Stimulated activated CD4-positive, alpha-beta T cell treated with anti-CD3 and anti-CD28 coated beads, Interleukin-15, amount 100 ng/mL, for 48 hours (primary cell): Measurements from ENCODE around the gene TMEM202.
"Not testable (repeated sequence)": the region's sequence is repeated elsewhere in the genome, so short reads cannot be mapped to it uniquely, and the experiment has no call there.

Source experiments
- DNase-seq, 2 donors: peaks; one replicate each; pipeline ENCODE4 v3.0.0-alpha.2; 2020; ENCODE audit warnings: low read depth in 2 of 2

Gene TMEM202

GRCh38 chr15:72402726-72403125 is 4.6 kb downstream of the TMEM202 start:
- no peak for DNase-seq

DNA sequence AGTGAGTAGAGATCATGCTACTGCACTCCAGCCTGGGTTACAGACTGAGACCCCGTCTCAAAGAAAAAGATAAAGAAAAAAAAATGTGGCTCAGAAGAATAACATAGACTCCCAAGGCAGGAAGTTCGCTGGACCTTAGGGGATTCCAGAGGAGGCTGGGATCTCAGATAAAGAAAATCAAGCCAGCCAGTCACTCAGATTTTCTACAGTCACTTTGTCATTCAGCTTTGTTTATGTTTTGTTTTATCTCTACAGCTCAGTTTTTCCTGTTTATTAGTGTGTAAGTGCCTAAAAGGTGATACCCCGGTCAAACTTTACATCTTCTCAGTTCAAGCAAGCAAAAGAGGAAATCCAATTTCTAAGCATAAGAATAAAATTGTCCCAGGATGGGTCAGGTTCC is 6.3 kb downstream of the TMEM202 start:
- DNase-seq = no peak

GRCh38 chr15:72404841-72405240 is 6.7 kb downstream of the TMEM202 start:
- DNase-seq = no peak

- DNase-seq = no peak
Measured at GRCh38 chr15:72406936-72407335, 8.8 kb downstream of the TMEM202 start.

DNA sequence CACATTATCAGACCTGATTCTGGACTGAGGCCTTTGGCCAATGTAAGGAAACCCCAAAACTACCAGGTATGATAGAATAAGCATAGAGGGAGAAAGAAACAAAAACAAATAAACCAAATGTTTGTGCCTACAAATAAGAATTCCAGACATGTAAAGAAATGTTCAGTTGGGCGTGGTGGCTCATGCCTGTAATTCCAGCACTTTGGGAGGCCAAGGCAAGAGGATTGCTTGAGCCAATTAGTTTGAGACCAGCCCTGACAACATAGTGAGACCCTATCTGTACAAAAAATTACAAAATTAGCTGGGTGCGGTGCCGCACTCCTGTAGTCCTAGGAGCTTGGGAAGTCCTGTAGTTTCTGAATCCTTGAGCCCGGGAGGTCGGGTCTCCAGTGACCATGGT is 13.0 kb downstream of the TMEM202 start:
- DNase-seq = no peak

DNA sequence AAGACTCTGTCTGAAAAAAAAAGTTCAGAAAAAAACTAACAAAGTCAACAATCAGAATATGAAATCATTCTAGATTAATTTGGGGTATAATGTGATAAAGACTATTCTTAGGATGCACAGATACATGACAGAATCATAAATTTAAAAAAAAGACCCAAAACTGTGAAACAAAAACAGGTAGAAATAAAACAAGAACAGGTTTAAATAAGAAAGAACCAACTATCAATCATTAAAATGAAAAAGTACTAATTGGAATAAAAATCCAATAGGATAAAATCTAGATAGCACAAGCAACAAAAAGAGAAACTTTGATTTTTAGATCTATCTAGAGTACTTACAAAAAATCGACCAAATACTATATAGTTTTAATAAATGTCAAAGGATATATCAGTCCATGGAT is 13.4 kb downstream of the TMEM202 start:
- no peak for DNase-seq

DNA sequence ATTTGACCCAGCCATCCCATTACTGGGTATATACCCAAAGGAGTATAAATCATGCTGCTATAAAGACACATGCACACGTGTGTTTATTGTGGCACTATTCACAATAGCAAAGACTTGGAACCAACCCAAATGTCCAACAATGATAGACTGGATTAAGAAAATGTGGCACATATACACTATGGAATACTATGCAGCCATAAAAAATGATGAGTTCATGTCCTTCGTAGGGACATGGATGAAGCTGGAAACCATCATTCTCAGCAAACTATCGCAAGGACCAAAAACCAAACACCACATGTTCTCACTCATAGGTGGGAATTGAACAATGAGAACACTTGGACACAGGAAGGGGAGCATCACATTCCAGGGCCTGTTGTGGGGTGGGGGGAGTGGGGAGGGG is 15.2 kb downstream of the TMEM202 start:
- not testable (repeated sequence) for DNase-seq

- no peak for DNase-seq
Measured at GRCh38 chr15:72415304-72415703, 17.2 kb downstream of the TMEM202 start.

GRCh38 chr15:72419768-72420167 is 21.7 kb downstream of the TMEM202 start:
- not testable (repeated sequence) for DNase-seq

DNA sequence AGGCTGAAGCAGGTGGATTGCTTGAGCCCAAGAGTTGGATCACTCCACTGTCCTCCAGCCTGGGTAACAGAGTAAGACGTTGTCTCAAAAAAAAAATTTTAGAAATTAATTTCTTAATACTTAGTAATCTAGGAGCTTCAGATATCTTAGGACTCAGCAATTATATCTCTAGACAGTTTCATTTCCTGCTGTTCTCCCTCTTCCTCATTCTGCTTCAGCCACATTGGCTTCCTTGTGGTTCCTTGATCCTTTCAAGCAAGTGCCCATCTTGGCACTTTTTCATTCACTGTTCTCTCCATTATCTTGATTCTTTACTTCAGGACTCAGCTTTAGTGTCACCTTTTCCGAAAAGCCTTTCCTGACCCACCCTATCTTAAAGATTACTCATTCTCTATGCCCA is 22.5 kb downstream of the TMEM202 start:
- no peak for DNase-seq

GRCh38 chr15:72421484-72421883 is 23.4 kb downstream of the TMEM202 start:
- DNase-seq = no peak

GRCh38 chr15:72423256-72423655 is 25.2 kb downstream of the TMEM202 start:
- no peak for DNase-seq

- no peak for DNase-seq
Measured at GRCh38 chr15:72426753-72427152, 28.6 kb downstream of the TMEM202 start.

- DNase-seq = no peak
Measured at GRCh38 chr15:72437650-72438316, 39.7 kb downstream of the TMEM202 start.

- DNase-seq = not testable (repeated sequence)
Measured at GRCh38 chr15:72442848-72443247, 44.7 kb downstream of the TMEM202 start.

- no peak for DNase-seq
Measured at GRCh38 chr15:72445426-72445825, 47.3 kb downstream of the TMEM202 start.

GRCh38 chr15:72450805-72451204 is 52.7 kb downstream of the TMEM202 start:
- no peak for DNase-seq

- DNase-seq = no peak
Measured at GRCh38 chr15:72451224-72451623, 53.1 kb downstream of the TMEM202 start.

DNA sequence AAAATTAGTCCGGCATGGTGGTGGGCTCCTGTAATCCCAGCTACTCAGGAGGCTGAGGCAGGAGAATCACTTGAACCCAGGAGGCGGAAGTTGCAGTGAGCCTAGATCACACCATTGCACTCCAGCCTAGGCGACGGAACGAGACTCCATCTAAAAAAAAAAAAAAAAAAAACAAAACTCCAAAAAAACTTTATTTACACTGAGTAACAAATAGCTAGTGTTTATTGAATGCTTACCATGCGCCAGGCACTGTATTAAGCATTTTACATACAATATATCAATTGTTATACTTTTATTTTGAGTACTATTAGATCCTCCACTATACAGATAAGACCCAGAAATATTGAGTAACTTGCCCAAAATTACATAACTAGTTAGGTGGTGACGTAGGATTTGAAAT is 58.6 kb downstream of the TMEM202 start:
- no peak for DNase-seq
